H9 (cell line): Measurements from ENCODE around the gene P4HA3. TPM values are rescaled to one million over a fixed set of nuclear protein-coding genes. Genes with fewer than 3 reads are reported as not detected.

ENCODE experiments used
- DNase-seq: peaks from one replicate; pipeline ENCODE4 v3.0.0-alpha.2; 2017
- H2AFZ ChIP-seq: one replicate; pipeline ENCODE4 v1.6.1; 2013; ENCODE audit warnings: mild to moderate bottlenecking, low read length, control low read depth, moderate library complexity
- H2AK5ac ChIP-seq: 2 replicates; pipeline ENCODE4 v1.6.1; 2013; ENCODE audit warnings: low read length, control low read depth, mixed read lengths; ENCODE audit not compliant: insufficient read length
- H2BK120ac ChIP-seq: one replicate; pipeline ENCODE4 v1.6.1; 2013; ENCODE audit warnings: low read depth, mild to moderate bottlenecking, low read length, control low read depth, inconsistent platforms; ENCODE audit not compliant: poor library complexity, severe bottlenecking
- H2BK12ac ChIP-seq: 2 replicates; pipeline ENCODE4 v1.6.1; 2013; ENCODE audit warnings: low read length, control low read depth, mixed read lengths, low read depth; ENCODE audit not compliant: insufficient read length
- H2BK15ac ChIP-seq: 2 replicates; pipeline ENCODE4 v1.6.1; 2013; ENCODE audit warnings: low read depth, low read length, control low read depth
- H2BK20ac ChIP-seq: one replicate; pipeline ENCODE4 v1.6.1; 2013; ENCODE audit warnings: low read depth, mild to moderate bottlenecking, low read length, control low read depth, inconsistent platforms; ENCODE audit not compliant: poor library complexity, severe bottlenecking
- H2BK5ac ChIP-seq: 2 replicates; pipeline ENCODE4 v1.6.1; 2013; ENCODE audit warnings: low read length, control low read depth, mixed read lengths; ENCODE audit not compliant: insufficient read length
- H3K14ac ChIP-seq: 2 replicates; pipeline ENCODE4 v1.6.1; 2013; ENCODE audit warnings: low read length, control low read depth; ENCODE audit not compliant: insufficient read depth
- H3K18ac ChIP-seq: 2 replicates; pipeline ENCODE4 v1.6.1; 2013; ENCODE audit warnings: low read depth, mild to moderate bottlenecking, mixed read lengths, low read length, control low read depth; ENCODE audit not compliant: insufficient read length
- H3K23ac ChIP-seq: 2 replicates; pipeline ENCODE4 v1.6.1; 2013; ENCODE audit warnings: low read length, control low read depth, mixed read lengths, low read depth; ENCODE audit not compliant: insufficient read length
- H3K23me2 ChIP-seq: 2 replicates; pipeline ENCODE4 v1.6.1; 2013; ENCODE audit warnings: low read depth, mild to moderate bottlenecking, mixed read lengths, low read length, control low read depth; ENCODE audit not compliant: insufficient read length, poor library complexity, severe bottlenecking
- H3K27ac ChIP-seq: 2 replicates; pipeline ENCODE4 v1.5.1; 2013; ENCODE audit warnings: low read length, control low read depth, mixed read lengths, low read depth; ENCODE audit not compliant: insufficient read length
- H3K27me3 ChIP-seq: 2 replicates; pipeline ENCODE4 v1.6.1; 2013; ENCODE audit warnings: low read length, control low read depth, inconsistent platforms; ENCODE audit not compliant: insufficient read depth
- H3K4ac ChIP-seq: 2 replicates; pipeline ENCODE4 v1.6.1; 2013; ENCODE audit warnings: low read depth, mild to moderate bottlenecking, control low read depth, inconsistent platforms, low read length, moderate library complexity
- H3K4me1 ChIP-seq: 2 replicates; pipeline ENCODE4 v1.6.1; 2013; ENCODE audit warnings: low read length, control low read depth, inconsistent platforms; ENCODE audit not compliant: insufficient read depth
- H3K4me2 ChIP-seq: 2 replicates; pipeline ENCODE4 v1.6.1; 2013; ENCODE audit warnings: low read length, control low read depth, mixed read lengths; ENCODE audit not compliant: insufficient read length, insufficient read depth
- H3K56ac ChIP-seq: 2 replicates; pipeline ENCODE4 v1.6.1; 2013; ENCODE audit warnings: low read depth, mild to moderate bottlenecking, mixed read lengths, low read length, control low read depth; ENCODE audit not compliant: insufficient read length
- H3K79me1 ChIP-seq: 2 replicates; pipeline ENCODE4 v1.6.1; 2013; ENCODE audit warnings: low read depth, mild to moderate bottlenecking, moderate library complexity, low read length, control low read depth, inconsistent platforms; ENCODE audit not compliant: insufficient read depth, poor library complexity, severe bottlenecking
- H3K79me2 ChIP-seq: 2 replicates; pipeline ENCODE4 v1.6.1; 2013; ENCODE audit warnings: low read length, control low read depth, inconsistent platforms; ENCODE audit not compliant: insufficient read depth
- H3K9ac ChIP-seq: 2 replicates; pipeline ENCODE4 v1.6.1; 2013; ENCODE audit warnings: low read length, control low read depth, mixed read lengths; ENCODE audit not compliant: insufficient read length; ENCODE audit errors: extremely low read depth
- H3K9me3 ChIP-seq: one replicate; pipeline ENCODE4 v1.6.1; 2013; ENCODE audit warnings: low read depth, low read length, inconsistent platforms; ENCODE audit not compliant: control insufficient read depth
- H3T11ph ChIP-seq: one replicate; pipeline ENCODE4 v1.6.1; 2013; ENCODE audit warnings: mild to moderate bottlenecking, low read length, control low read depth, inconsistent platforms
- H4K20me1 ChIP-seq: one replicate; pipeline ENCODE4 v1.6.1; 2013; ENCODE audit not compliant: control insufficient read depth, insufficient read length, insufficient read depth
- H4K5ac ChIP-seq: 2 replicates; pipeline ENCODE4 v1.6.1; 2013; ENCODE audit warnings: low read depth, mild to moderate bottlenecking, mixed read lengths, low read length, control low read depth; ENCODE audit not compliant: insufficient read length
- H4K8ac ChIP-seq: replicated peaks from 2 replicates; pipeline ENCODE4 v1.6.1; 2013; ENCODE audit warnings: low read length, control low read depth, mixed read lengths, low read depth; ENCODE audit not compliant: insufficient read length
- H4K91ac ChIP-seq: 2 replicates; pipeline ENCODE4 v1.6.1; 2013; ENCODE audit warnings: low read depth, mild to moderate bottlenecking, moderate library complexity, mixed read lengths, low read length, control low read depth; ENCODE audit not compliant: insufficient read length
- H3K27ac Mint-ChIP-seq, 3 experiments: 2 replicates in 2 of 3; 3 replicates in 1 of 3; pipeline ENCODE4 v1.8.0; 2020 to 2021; ENCODE audit warnings: mixed read lengths in 3 of 3, mild to moderate bottlenecking in 1 of 3, moderate library complexity in 1 of 3
- H3K27me3 Mint-ChIP-seq: 2 replicates; pipeline ENCODE4 v1.8.0; 2021; ENCODE audit warnings: low read depth, mild to moderate bottlenecking, moderate library complexity, mixed read lengths
- H3K36me3 Mint-ChIP-seq, 3 experiments: 2 replicates in 2 of 3; 3 replicates in 1 of 3; pipeline ENCODE4 v1.8.0; 2020 to 2021; ENCODE audit warnings: low read depth in 3 of 3, mixed read lengths in 3 of 3; ENCODE audit not compliant: insufficient read depth in 1 of 3
- H3K4me1 Mint-ChIP-seq, 2 experiments: 2 replicates each; pipeline ENCODE4 v1.8.0; 2020; ENCODE audit warnings: mixed read lengths in 2 of 2
- H3K4me3 Mint-ChIP-seq, 2 experiments: 2 replicates in 1 of 2; 3 replicates in 1 of 2; pipeline ENCODE4 v1.8.0; 2020 to 2021; ENCODE audit warnings: mild to moderate bottlenecking in 2 of 2, mixed read lengths in 2 of 2, moderate library complexity in 1 of 2
- H3K9me3 Mint-ChIP-seq, 2 experiments: 2 replicates in 1 of 2; 3 replicates in 1 of 2; pipeline ENCODE4 v1.8.0; 2020; ENCODE audit warnings: mild to moderate bottlenecking in 2 of 2, mixed read lengths in 2 of 2, moderate library complexity in 1 of 2
- WGBS: extraction: QIAGEN DNeasy Blood & Tissue Kit; methylation state at CpG from one replicate; pipeline ENCODE4 v1.1.7; 2013; ENCODE audit warnings: missing lambda C conversion rate, low lambda C conversion rate, mixed read lengths; ENCODE audit not compliant: insufficient read length; ENCODE audit errors: extremely low coverage; 5-methylcytosine and 5-hydroxymethylcytosine counted together
- total RNA-seq: library from RNA; stranded (reverse); gene quantifications from 2 replicates; pipeline ENCODE4 v1.2.1, GENCODE V29; 2021
- TF ChIP-seq, protein P1 (sequence below): fragments of 200-600 bp; sonication (generic); conservative IDR thresholded peaks from 3 replicates; pipeline ENCODE4 v1.8.0; 2021; ENCODE audit warnings: antibody characterized with exemption, mild to moderate bottlenecking

Gene P4HA3
- total RNA-seq, 1 experiment from 2014 or later: not detected

DNA sequence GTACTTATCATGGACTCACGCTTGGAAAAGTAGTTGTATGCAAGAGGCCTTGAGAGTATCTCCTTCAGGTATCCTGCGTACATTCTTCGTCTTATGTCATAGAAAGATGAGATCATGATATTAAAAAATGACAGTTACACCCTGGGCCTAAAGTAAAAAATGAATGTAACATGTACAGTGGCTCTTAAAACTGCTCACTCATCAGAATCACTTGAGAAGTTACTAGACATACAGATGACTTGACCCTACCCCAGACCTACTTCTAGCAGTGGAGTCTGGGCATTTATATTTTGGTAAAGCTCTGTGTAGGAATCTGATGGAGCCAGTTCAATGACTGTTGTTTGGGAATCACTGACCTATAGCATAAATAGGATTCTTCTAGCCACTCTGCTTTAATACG lies 85.9 kb downstream of the P4HA3 start:
- Histone ChIP-seq H2BK15ac (no peak overlapping the region), H4K8ac (no peak overlapping the region), H2BK120ac (no peak overlapping the region), H4K91ac (no peak overlapping the region), H2BK12ac (no peak overlapping the region), H2BK5ac (no peak overlapping the region), H2AFZ (no peak overlapping the region), H3K18ac (no peak overlapping the region), H3K27me3 (no peaks in the 10 kb centered on the region), H3K23ac (no peak overlapping the region), H3K9me3 (no peaks in the 10 kb centered on the region), H3K23me2 (no peaks in the 10 kb centered on the region), H3K4ac (no peak overlapping the region), H3T11ph (no peak overlapping the region), H3K4me2 (no peak overlapping the region), H2BK20ac (no peak overlapping the region), H4K20me1 (no peaks in the 10 kb centered on the region), H3K14ac (no peak overlapping the region), H3K27ac (no peak overlapping the region), H4K5ac (no peak overlapping the region), H2AK5ac (no peak overlapping the region), H3K79me2 (no peaks in the 10 kb centered on the region), H3K79me1 (no peaks in the 10 kb centered on the region), H3K4me1 (no peaks in the 10 kb centered on the region), H3K56ac (no peak overlapping the region), H3K9ac (no peak overlapping the region)
- peaks cover 5 to 16% (median 13%) of the 10 kb centered on the region in 3 experiments; a peak in 6 of 7 replicates for H3K36me3 Mint-ChIP-seq
- H3K9me3 Mint-ChIP-seq: peaks cover 0 to 3% of the 10 kb centered on the region in 2 experiments; a peak in 2 of 5 replicates
- no peak overlapping the region for H3K4me3 Mint-ChIP-seq
- H3K4me1 Mint-ChIP-seq: peaks cover 0 to 3% of the 10 kb centered on the region in 2 experiments; a peak in 1 of 4 replicates
- WGBS: no CpG with 5 or more reads among the region's 4 CpGs
- H3K27ac Mint-ChIP-seq: no peak overlapping the region
- no peaks in the 10 kb centered on the region for H3K27me3 Mint-ChIP-seq
- DNase-seq: no peak
- TF ChIP-seq, protein P1, sequence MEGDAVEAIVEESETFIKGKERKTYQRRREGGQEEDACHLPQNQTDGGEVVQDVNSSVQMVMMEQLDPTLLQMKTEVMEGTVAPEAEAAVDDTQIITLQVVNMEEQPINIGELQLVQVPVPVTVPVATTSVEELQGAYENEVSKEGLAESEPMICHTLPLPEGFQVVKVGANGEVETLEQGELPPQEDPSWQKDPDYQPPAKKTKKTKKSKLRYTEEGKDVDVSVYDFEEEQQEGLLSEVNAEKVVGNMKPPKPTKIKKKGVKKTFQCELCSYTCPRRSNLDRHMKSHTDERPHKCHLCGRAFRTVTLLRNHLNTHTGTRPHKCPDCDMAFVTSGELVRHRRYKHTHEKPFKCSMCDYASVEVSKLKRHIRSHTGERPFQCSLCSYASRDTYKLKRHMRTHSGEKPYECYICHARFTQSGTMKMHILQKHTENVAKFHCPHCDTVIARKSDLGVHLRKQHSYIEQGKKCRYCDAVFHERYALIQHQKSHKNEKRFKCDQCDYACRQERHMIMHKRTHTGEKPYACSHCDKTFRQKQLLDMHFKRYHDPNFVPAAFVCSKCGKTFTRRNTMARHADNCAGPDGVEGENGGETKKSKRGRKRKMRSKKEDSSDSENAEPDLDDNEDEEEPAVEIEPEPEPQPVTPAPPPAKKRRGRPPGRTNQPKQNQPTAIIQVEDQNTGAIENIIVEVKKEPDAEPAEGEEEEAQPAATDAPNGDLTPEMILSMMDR: no peak
